ENCODE data around the gene CALHM2.

CALHM2 gene

GRCh38 chr10:103413564-103413963 is 38.6 kb downstream of the CALHM2 start:
- no peak for DNase-seq

GRCh38 chr10:103397191-103397825 is 54.9 kb downstream of the CALHM2 start:
- peak; percentile 41 for DNase-seq

GRCh38 chr10:103396789-103397087 is 55.4 kb downstream of the CALHM2 start:
- no peak for DNase-seq

All from activated CD8-positive, alpha-beta memory T cell treated with anti-CD3 and anti-CD28 coated beads for 24 hours (primary cell).